ENCODE results near the gene LMTK3. TPM values are rescaled to one million over a fixed set of nuclear protein-coding genes. Genes with fewer than 3 reads are reported as not detected.

LMTK3 gene
- total and polyA plus RNA-seq, 9 of the 15 experiments (the other 6 are each of a cell fraction or from before 2014, with no cell fraction given), result 0.35 to 12.3 (median 2.0) TPM; not detected in 2

DNA sequence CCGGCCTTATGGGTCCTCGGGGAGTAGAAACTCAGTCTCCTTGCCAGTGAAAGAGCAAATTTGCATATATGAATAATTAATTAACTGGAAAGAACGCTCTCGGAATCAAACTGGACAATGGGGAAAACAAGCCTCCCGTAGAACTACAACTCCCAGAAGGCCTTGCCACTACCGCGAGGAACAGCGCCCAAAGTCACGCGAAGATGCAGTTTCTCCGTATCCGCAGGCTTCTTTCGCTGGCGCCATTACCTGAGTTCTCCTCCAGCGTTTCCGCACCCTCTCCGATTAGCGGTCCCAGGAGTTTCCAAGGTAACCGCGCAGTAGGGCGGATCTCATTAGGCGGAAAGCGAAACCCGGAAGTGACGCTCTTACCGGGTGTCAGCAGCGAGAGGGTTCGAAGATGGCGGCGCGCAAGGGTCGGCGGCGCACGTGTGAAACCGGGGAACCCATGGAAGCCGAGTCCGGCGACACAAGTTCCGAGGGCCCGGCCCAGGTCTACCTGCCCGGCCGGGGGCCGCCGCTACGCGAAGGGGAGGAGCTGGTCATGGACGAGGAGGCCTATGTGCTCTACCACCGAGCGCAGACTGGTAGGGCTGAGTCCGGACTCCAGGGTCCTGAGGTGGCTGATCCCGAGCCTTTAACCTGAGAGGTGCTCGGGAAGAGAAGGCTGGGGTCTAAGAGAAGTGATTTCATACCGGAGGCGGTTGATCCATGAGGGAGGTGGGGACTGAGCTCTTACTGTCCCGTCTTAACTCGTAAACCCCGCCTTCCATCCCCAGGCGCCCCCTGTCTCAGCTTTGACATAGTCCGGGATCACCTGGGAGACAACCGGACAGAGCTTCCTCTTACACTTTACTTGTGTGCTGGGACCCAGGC lies 65.8 kb downstream of the LMTK3 start, which contains the start of gene GRWD1 (continued):
- TF ChIP-seq GABPB1 (CRISPR knock-in tag; IDR thresholded peaks at IDR 0.05) (peak; percentile 95), SRSF3 (IDR thresholded peaks at IDR 0.05; ENCODE audit: insufficient read depth, low read length) (no peak), SAFB (IDR thresholded peaks at IDR 0.05; ENCODE audit: borderline replicate concordance, low read depth, low read length) (no peak), KAT2B (IDR thresholded peaks at IDR 0.05; ENCODE audit: low read depth, low read length) (no peak), ZNF79 (CRISPR knock-in tag; IDR thresholded peaks at IDR 0.05; ENCODE audit: low read depth) (no peak), POLR2H (tag; IDR thresholded peaks at IDR 0.05; ENCODE audit: low read depth) (peak; percentile 61), EHMT2 (IDR thresholded peaks at IDR 0.05) (no peak), BRD4 (IDR thresholded peaks at IDR 0.05) (peak; percentile 86; the same call in 1 of the 2 replicates), HOXB6 (CRISPR knock-in tag; IDR thresholded peaks at IDR 0.05; ENCODE audit: borderline replicate concordance) (no peak), KDM1A (IDR thresholded peaks at IDR 0.05) (no peak), CHD4 (IDR thresholded peaks at IDR 0.05; ENCODE audit: insufficient read depth, insufficient replicate concordance, low read depth, low read length, poor library complexity, severe bottlenecking) (no peak), WHSC1 (IDR thresholded peaks at IDR 0.05; ENCODE audit: low read length) (no peak), TOE1 (IDR thresholded peaks at IDR 0.05; ENCODE audit: borderline replicate concordance) (0 out of 2 replicates have a peak, but pooled peaks have one; percentile 18), TOE1 (CRISPR knock-in tag; IDR thresholded peaks at IDR 0.05; ENCODE audit: borderline replicate concordance, low read depth) (no peak), HLTF (IDR thresholded peaks at IDR 0.05) (no peak), ZNF395 (CRISPR knock-in tag; IDR thresholded peaks at IDR 0.05) (peak; percentile 83), U2AF2 (optimal IDR thresholded peaks at IDR 0.05; ENCODE audit: low read depth, low read length) (no peak), CREB1 (IDR thresholded peaks at IDR 0.05) (peak; percentile 91), CREB1 (CRISPR knock-in tag; IDR thresholded peaks at IDR 0.05) (peak; percentile 92), PCBP1 (IDR thresholded peaks at IDR 0.05; ENCODE audit: low read depth, low read length, poor library complexity, severe bottlenecking) (no peak), HDAC1 (IDR thresholded peaks at IDR 0.05) (peak; percentile 94 to 100; a peak in 3 of 4 replicates), CHD1 (IDR thresholded peaks at IDR 0.05; ENCODE audit: low read length) (peak; percentile 43)
- TF ChIP-seq, protein P1, sequence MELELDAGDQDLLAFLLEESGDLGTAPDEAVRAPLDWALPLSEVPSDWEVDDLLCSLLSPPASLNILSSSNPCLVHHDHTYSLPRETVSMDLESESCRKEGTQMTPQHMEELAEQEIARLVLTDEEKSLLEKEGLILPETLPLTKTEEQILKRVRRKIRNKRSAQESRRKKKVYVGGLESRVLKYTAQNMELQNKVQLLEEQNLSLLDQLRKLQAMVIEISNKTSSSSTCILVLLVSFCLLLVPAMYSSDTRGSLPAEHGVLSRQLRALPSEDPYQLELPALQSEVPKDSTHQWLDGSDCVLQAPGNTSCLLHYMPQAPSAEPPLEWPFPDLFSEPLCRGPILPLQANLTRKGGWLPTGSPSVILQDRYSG (tag; conservative IDR thresholded peaks at IDR 0.05; ENCODE audit: low read depth), result no peak
- TF ChIP-seq, protein P2, sequence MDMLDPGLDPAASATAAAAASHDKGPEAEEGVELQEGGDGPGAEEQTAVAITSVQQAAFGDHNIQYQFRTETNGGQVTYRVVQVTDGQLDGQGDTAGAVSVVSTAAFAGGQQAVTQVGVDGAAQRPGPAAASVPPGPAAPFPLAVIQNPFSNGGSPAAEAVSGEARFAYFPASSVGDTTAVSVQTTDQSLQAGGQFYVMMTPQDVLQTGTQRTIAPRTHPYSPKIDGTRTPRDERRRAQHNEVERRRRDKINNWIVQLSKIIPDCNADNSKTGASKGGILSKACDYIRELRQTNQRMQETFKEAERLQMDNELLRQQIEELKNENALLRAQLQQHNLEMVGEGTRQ (CRISPR knock-in tag; IDR thresholded peaks at IDR 0.05), result no peak
